Sigmoid colon (tissue), 3 donors: Measurements from ENCODE around the gene SGCD.

ENCODE experiments used
- POLR2A ChIP-seq, 2 donors: fragments of 450-650 bp; IDR thresholded peaks; one replicate each; pipeline ENCODE4 v1.6.1; 2016; ENCODE audit warnings: antibody characterized with exemption in 2 of 2, mild to moderate bottlenecking in 2 of 2, moderate library complexity in 2 of 2
- TF ChIP-seq, protein P1 (sequence below), 4 experiments: fragments of 450-650 bp in 3 of 4; fragments of 200-600 bp in 1 of 4; IDR thresholded peaks; one replicate each; pipeline ENCODE4 v1.5.1; 2016 to 2019; ENCODE audit warnings: antibody characterized with exemption in 4 of 4, mild to moderate bottlenecking in 3 of 4, moderate library complexity in 2 of 4

DNA sequence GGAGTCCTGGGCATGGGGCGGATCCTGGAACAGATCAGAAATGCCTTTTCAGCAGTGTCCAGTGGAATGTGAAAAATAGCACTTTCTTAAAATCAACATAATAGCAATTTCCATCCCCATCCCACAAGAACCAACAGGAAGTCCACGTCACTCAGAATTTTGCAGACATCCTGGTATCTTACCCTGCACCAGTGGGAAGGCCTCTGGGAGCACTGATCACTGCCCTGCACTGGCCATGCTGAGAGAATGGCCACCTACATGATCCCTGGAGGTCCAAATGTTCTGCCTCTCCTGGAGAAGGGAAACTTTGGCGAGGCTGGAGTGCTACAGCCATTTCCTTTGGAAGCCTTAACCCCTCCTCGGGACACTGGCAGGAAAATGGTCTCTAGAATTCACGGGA lies 173.8 kb downstream of the SGCD start:
- TF ChIP-seq, protein P1, sequence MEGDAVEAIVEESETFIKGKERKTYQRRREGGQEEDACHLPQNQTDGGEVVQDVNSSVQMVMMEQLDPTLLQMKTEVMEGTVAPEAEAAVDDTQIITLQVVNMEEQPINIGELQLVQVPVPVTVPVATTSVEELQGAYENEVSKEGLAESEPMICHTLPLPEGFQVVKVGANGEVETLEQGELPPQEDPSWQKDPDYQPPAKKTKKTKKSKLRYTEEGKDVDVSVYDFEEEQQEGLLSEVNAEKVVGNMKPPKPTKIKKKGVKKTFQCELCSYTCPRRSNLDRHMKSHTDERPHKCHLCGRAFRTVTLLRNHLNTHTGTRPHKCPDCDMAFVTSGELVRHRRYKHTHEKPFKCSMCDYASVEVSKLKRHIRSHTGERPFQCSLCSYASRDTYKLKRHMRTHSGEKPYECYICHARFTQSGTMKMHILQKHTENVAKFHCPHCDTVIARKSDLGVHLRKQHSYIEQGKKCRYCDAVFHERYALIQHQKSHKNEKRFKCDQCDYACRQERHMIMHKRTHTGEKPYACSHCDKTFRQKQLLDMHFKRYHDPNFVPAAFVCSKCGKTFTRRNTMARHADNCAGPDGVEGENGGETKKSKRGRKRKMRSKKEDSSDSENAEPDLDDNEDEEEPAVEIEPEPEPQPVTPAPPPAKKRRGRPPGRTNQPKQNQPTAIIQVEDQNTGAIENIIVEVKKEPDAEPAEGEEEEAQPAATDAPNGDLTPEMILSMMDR (IDR thresholded peaks at IDR 0.05) = no peak
- no peak for TF ChIP-seq POLR2A (IDR thresholded peaks at IDR 0.05)
